Endothelial cell of umbilical vein (primary cell): ENCODE measurements around the gene CCND2. TPM values are rescaled to one million over a fixed set of nuclear protein-coding genes. Genes with fewer than 3 reads are reported as not detected.

ENCODE experiments used
- BruUV-seq: library from RNA; stranded (reverse); fragments of 400-500 nt; replicated peaks from 2 replicates; lab custom pipeline; 2021; lab: Mats Ljungman, UMichigan
- CTCF ChIA-PET: fragments of 300-600, 350-600 bp; sonication (Branson Sonifier 250); formaldehyde crosslinking; loops from one replicate; lab custom pipeline; 2021; ENCODE audit warnings: antibody characterized with exemption, inconsistent platforms; lab: Charles Lee
- POLR2A ChIA-PET: fragments of 300-600, 350-600 bp; sonication (Branson Sonifier 250); formaldehyde crosslinking; loops from one replicate; lab custom pipeline; 2021; ENCODE audit warnings: antibody characterized with exemption, inconsistent platforms; lab: Charles Lee
- DNase-seq: peaks from one replicate; pipeline ENCODE4 v3.0.0-alpha.2; 2011; ENCODE audit warnings: low read depth, low spot score
- FAIRE-seq: peaks from 2 replicates; lab custom pipeline; 2011; peaks lifted over from hg19 to GRCh38; lab: Jason Lieb, UNC
- H2AFZ ChIP-seq: 2 replicates; pipeline ENCODE4 v1.6.0; 2012; ENCODE audit warnings: low read depth, low read length, control low read depth, inconsistent platforms
- H3K27ac ChIP-seq: 2 replicates; pipeline ENCODE4 v1.5.1; 2011; ENCODE audit warnings: low read depth, mild to moderate bottlenecking, control low read depth, low read length, moderate library complexity; ENCODE audit not compliant: insufficient read depth
- H3K27me3 ChIP-seq, 2 experiments: 2 replicates each; pipeline versions ENCODE4 v1.6.0 to v1.6.1; 2011; ENCODE audit warnings: low read length in 2 of 2, mixed read lengths in 1 of 2; ENCODE audit not compliant: control insufficient read depth in 2 of 2, insufficient read depth in 2 of 2
- H3K36me3 ChIP-seq, 2 experiments: 2 replicates in 1 of 2; 3 replicates in 1 of 2; pipeline ENCODE4 v1.5.1; 2011; ENCODE audit warnings: low read length in 2 of 2, mild to moderate bottlenecking in 1 of 2, moderate library complexity in 1 of 2; ENCODE audit not compliant: control insufficient read depth in 2 of 2, insufficient read depth in 2 of 2; ENCODE audit errors: extremely low read depth in 1 of 2
- H3K4me1 ChIP-seq: 3 replicates; pipeline ENCODE4 v1.5.1; 2011; ENCODE audit warnings: mild to moderate bottlenecking, low read length; ENCODE audit not compliant: control insufficient read depth, insufficient read depth; ENCODE audit errors: extremely low read depth
- H3K4me2 ChIP-seq: 2 replicates; pipeline ENCODE4 v1.6.1; 2011; ENCODE audit warnings: low read length, control low read depth, mixed read lengths; ENCODE audit not compliant: insufficient read depth
- H3K4me3 ChIP-seq, 3 experiments: fragments of 200-600 bp in 1 of 3; sonication (generic), shearing (Covaris generic) in 1 of 3; replicated peaks in 1 of 3; 2 replicates each; pipeline ENCODE4 v1.5.1; 2011 to 2016; ENCODE audit warnings: control low read depth in 3 of 3, low read length in 3 of 3, mild to moderate bottlenecking in 2 of 3, inconsistent platforms in 1 of 3, low read depth in 1 of 3, moderate library complexity in 1 of 3; ENCODE audit not compliant: insufficient read depth in 1 of 3
- H3K79me2 ChIP-seq: 2 replicates; pipeline ENCODE4 v1.6.0; 2012; ENCODE audit warnings: low read length, inconsistent platforms; ENCODE audit not compliant: control insufficient read depth, insufficient read depth
- H3K9ac ChIP-seq: replicated peaks from 2 replicates; pipeline ENCODE3; 2011; ENCODE audit warnings: low read length, control low read depth; ENCODE audit not compliant: insufficient read depth; ENCODE audit errors: extremely low read depth
- H3K9me1 ChIP-seq: replicated peaks from 3 replicates; pipeline ENCODE4 v1.6.0; 2011; ENCODE audit warnings: mild to moderate bottlenecking, low read length; ENCODE audit not compliant: control insufficient read depth, insufficient read depth; ENCODE audit errors: extremely low read depth
- H3K9me3 ChIP-seq: replicated peaks from 2 replicates; pipeline ENCODE4 v1.5.1; 2012; ENCODE audit warnings: low read length, inconsistent platforms; ENCODE audit not compliant: control insufficient read depth, insufficient read depth
- H4K20me1 ChIP-seq: replicated peaks from 2 replicates; pipeline ENCODE3; 2011; ENCODE audit warnings: mild to moderate bottlenecking, low read length; ENCODE audit not compliant: control insufficient read depth, insufficient read depth; ENCODE audit errors: extremely low read depth
- CTCF ChIP-seq, 2 donors: IDR thresholded peaks; 1 replicate in 1 of 2; 2 replicates in 1 of 2; pipeline ENCODE4 v1.5.1; 2011; ENCODE audit warnings: low read length in 2 of 2, mild to moderate bottlenecking in 2 of 2, moderate library complexity in 2 of 2, control low read depth in 1 of 2, inconsistent platforms in 1 of 2, low read depth in 1 of 2; ENCODE audit not compliant: insufficient read depth in 1 of 2; ENCODE audit errors: extremely low read depth in 1 of 2
- EZH2 ChIP-seq: IDR thresholded peaks from 2 replicates; pipeline ENCODE4 v1.6.1; 2012; ENCODE audit warnings: borderline replicate concordance, low read depth, mild to moderate bottlenecking, moderate library complexity, low read length, inconsistent platforms; ENCODE audit not compliant: severe bottlenecking
- JUN ChIP-seq: IDR thresholded peaks from 2 replicates; pipeline ENCODE4 v1.6.1; 2011; ENCODE audit warnings: borderline replicate concordance, low read depth; ENCODE audit not compliant: insufficient read length, insufficient read depth
- MAX ChIP-seq: IDR thresholded peaks from 2 replicates; pipeline ENCODE4 v1.6.1; 2011; ENCODE audit not compliant: insufficient read depth, insufficient read length
- POLR2A ChIP-seq: IDR thresholded peaks from 2 replicates; pipeline ENCODE4 v1.6.1; 2012; ENCODE audit warnings: low read depth, mild to moderate bottlenecking, control low read depth, low read length
- POLR2AphosphoS5 ChIP-seq: IDR thresholded peaks from 2 replicates; pipeline ENCODE4 v1.6.1; 2012; ENCODE audit warnings: low read depth, mild to moderate bottlenecking, control low read depth, low read length, moderate library complexity; ENCODE audit not compliant: insufficient read depth
- dilution Hi-C: fragments of 300-500 bp; cut with MboI; formaldehyde crosslinking; loops from one replicate; pipeline ENCODE4 v1.15.0; 2019; ENCODE audit warnings: low sequenced_read_pairs; ENCODE audit not compliant: extremely low pct_ligation_motif_present
- intact Hi-C: fragments of 100-400 bp; cut with micrococcal nuclease; formaldehyde crosslinking; loops from one replicate; pipeline ENCODE4 v1.10.0; 2022
- polyA plus RNA-seq, 4 experiments: library from polyadenylated mRNA; depleted of rRNA in 3 of 4; stranded (reverse) in 3 of 4; unstranded in 1 of 4; fragments of >200 nt; gene quantifications; 2 replicates each; pipeline versions ENCODE4 v1.2.1 to v1.2.3, GENCODE V29; 2011 to 2012; ENCODE audit warnings: missing spikeins in 1 of 4
- total RNA-seq: library from RNA; stranded (reverse); gene quantifications from 2 replicates; pipeline ENCODE4 v1.2.3, GENCODE V29; 2021

CCND2 gene
- total and polyA plus RNA-seq, 2 donors (not counting 3 experiments of a cell fraction or from before 2014, with no cell fraction given) = 0.68 to 3.4 TPM

- no peaks in the 10 kb centered on the region for H4K20me1 ChIP-seq
- no peak overlapping the region for H3K9ac ChIP-seq
- no peaks in the 10 kb centered on the region for H3K9me3 ChIP-seq
- H3K27me3 ChIP-seq = no peaks in the 10 kb centered on the region
- DNase-seq = no peak
- no peaks in the 10 kb centered on the region for H3K9me1 ChIP-seq
- no peak for FAIRE-seq
- H3K4me1 ChIP-seq = no peaks in the 10 kb centered on the region
- intact Hi-C loops (no loop called here), dilution Hi-C loops (no loop called here)
- H3K27ac ChIP-seq = no peak overlapping the region
- no peak overlapping the region for H3K4me3 ChIP-seq
- CTCF ChIA-PET = interaction anchor here (0.8 to 3.1 kb wide), 3 partner anchors 14 to 16 kb away, joined by 3 to 16 read pairs (median 7); no protein-coding TSS in a partner anchor
- no peak for TF ChIP-seq POLR2A
- no peak for TF ChIP-seq JUN
- no peak for TF ChIP-seq EZH2
- TF ChIP-seq CTCF (IDR thresholded peaks at IDR 0.05; ENCODE audit: extremely low read depth in 1 of 2, insufficient read depth in 1 of 2, low read depth in 1 of 2, low read length in 2 of 2) = no peak
- no peak for TF ChIP-seq MAX
- no peak for TF ChIP-seq POLR2AphosphoS5
- no peaks in the 10 kb centered on the region for H3K79me2 ChIP-seq
- H3K4me2 ChIP-seq = no peak overlapping the region
- BruUV-seq = no TSS peak
- H2AFZ ChIP-seq = no peak overlapping the region
- H3K36me3 ChIP-seq = no peaks in the 10 kb centered on the region
- POLR2A ChIA-PET = no interaction called here
These were observed 18.9 kb downstream of the CCND2 start for GRCh38 chr12:4292341-4293073.
